B cell (primary cell): ENCODE data around the gene ABHD6.
A peak's percentile ranks its signal among the peaks of the same experiment; 100 is the strongest.

Experiments
- EZH2 ChIP-seq: IDR thresholded peaks from 2 replicates; pipeline ENCODE4 v1.6.1; 2012; ENCODE audit warnings: borderline replicate concordance, low read depth, mild to moderate bottlenecking, moderate library complexity, low read length; ENCODE audit not compliant: insufficient read depth, poor library complexity, severe bottlenecking
- TF ChIP-seq, protein P1 (sequence below): fragments of 200-600 bp; IDR thresholded peaks from one replicate; pipeline ENCODE4 v1.8.0; 2022; ENCODE audit warnings: antibody characterized with exemption, mild to moderate bottlenecking

- TF ChIP-seq, protein P1, sequence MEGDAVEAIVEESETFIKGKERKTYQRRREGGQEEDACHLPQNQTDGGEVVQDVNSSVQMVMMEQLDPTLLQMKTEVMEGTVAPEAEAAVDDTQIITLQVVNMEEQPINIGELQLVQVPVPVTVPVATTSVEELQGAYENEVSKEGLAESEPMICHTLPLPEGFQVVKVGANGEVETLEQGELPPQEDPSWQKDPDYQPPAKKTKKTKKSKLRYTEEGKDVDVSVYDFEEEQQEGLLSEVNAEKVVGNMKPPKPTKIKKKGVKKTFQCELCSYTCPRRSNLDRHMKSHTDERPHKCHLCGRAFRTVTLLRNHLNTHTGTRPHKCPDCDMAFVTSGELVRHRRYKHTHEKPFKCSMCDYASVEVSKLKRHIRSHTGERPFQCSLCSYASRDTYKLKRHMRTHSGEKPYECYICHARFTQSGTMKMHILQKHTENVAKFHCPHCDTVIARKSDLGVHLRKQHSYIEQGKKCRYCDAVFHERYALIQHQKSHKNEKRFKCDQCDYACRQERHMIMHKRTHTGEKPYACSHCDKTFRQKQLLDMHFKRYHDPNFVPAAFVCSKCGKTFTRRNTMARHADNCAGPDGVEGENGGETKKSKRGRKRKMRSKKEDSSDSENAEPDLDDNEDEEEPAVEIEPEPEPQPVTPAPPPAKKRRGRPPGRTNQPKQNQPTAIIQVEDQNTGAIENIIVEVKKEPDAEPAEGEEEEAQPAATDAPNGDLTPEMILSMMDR: peak; percentile 50
- no peak for TF ChIP-seq EZH2
Observed at GRCh38 chr3:58214484-58215316, 22.9 kb upstream of the ABHD6 start.
